ENCODE results near the gene SERPINB10.
A peak's percentile ranks its signal among the peaks of the same experiment; 100 is the strongest.

Gene SERPINB10

DNA sequence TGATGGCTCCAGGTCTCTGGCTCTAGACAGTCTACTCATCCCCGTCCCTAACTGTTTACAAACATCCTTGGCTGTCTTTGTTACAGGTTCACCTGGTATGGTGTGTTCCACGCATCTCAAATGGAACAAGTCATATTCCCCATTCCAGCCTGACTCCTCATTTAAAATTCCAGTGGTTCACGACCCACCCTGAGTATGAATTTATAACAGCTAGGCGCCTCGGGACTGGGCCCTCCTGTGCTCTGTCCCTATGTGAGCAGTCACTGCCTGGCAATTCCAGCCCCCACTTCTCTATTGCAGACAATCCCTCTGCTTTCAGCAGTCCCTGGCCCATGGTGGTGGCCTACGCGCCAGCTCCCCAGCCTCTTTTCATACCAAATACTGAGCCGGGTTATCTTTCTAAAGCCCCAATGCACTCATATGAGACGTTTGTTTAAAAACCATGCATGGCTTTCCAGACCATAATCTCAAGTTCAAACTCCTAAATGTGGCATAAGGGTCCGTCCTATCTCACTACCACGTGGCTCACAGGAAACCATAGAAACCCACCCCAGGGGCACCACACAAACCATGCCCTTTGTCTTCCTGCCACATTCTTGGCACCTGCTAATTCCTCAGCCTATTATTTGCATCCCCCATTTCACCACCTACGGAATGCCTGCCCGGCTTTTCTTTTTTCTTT, 63.7 kb downstream of the SERPINB10 start:
- no peak for FAIRE-seq
- TF ChIP-seq SPI1 (IDR thresholded peaks at IDR 0.05; ENCODE audit: low read depth, low read length): no peak
- DNase-seq (ENCODE audit: insufficient read length, low spot score): no peak

- no peak for FAIRE-seq
- no peak for DNase-seq (ENCODE audit: insufficient read length, low spot score)
- TF ChIP-seq POLR2AphosphoS5 (IDR thresholded peaks at IDR 0.05; ENCODE audit: low read depth, low read length) (no peak), TAF1 (IDR thresholded peaks at IDR 0.05; ENCODE audit: low read depth, low read length) (no peak), POU2F2 (IDR thresholded peaks at IDR 0.05; ENCODE audit: low read depth, low read length) (no peak), SPI1 (IDR thresholded peaks at IDR 0.05; ENCODE audit: low read depth, low read length) (no peak), PAX5 (IDR thresholded peaks at IDR 0.05; ENCODE audit: insufficient read depth, low read length, severe bottlenecking) (no peak), POLR2A (IDR thresholded peaks at IDR 0.05; ENCODE audit: low read depth, low read length) (no peak)
These were observed 64.2 kb downstream of the SERPINB10 start for GRCh38 chr18:63972002-63972376.

DNA sequence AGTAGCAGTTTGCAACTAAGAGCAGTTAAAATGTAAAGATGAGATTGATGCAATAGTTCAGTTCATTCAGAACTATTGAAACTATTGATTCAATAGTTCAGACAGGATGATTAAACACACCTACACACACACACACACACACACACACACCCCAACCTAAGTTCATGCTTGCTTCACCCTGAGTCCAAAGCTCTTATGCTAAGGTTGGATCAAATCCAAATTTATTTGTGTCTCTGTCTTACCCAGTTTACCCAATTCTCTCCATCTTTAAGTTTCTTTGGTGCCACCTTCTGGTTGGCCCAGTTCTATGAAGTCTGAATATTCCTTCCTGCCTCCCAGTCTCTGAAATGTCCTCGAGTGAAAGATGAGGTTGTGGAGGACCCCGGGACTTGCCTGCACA, 67.2 kb downstream of the SERPINB10 start:
- DNase-seq (ENCODE audit: insufficient read length, low spot score) (no peak), FAIRE-seq (peak; percentile 70)
- no peak for TF ChIP-seq SPI1 (IDR thresholded peaks at IDR 0.05; ENCODE audit: low read depth, low read length)
- no peak for TF ChIP-seq POLR2A (IDR thresholded peaks at IDR 0.05; ENCODE audit: low read depth, low read length)
- TF ChIP-seq TAF1 (IDR thresholded peaks at IDR 0.05; ENCODE audit: low read depth, low read length): no peak
- TF ChIP-seq POU2F2 (IDR thresholded peaks at IDR 0.05; ENCODE audit: low read depth, low read length): no peak
- no peak for TF ChIP-seq POLR2AphosphoS5 (IDR thresholded peaks at IDR 0.05; ENCODE audit: low read depth, low read length)
- TF ChIP-seq PAX5 (IDR thresholded peaks at IDR 0.05; ENCODE audit: insufficient read depth, low read length, severe bottlenecking): no peak

DNA sequence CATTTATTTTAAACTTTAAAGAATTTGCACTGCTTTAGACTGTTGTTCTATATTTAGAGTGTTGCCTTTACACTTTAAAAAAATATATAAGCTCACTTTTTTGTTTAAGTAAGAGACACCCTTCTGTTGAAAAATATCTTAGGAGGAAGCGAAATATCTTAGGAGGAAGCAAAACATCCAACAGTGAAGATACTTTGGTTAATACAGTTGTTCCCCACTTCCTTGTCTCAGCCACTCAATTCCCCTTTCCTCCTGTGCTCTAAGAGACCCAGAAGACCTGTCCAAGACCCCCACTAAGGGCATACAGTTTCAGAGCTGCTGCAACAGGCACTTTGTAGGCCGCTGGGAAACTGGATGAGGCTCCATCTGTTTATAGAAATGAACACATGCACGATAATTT, 67.9 kb downstream of the SERPINB10 start:
- TF ChIP-seq PAX5 (IDR thresholded peaks at IDR 0.05; ENCODE audit: insufficient read depth, low read length, severe bottlenecking): no peak
- peak; percentile 85 for TF ChIP-seq SPI1 (IDR thresholded peaks at IDR 0.05; ENCODE audit: low read depth, low read length)
- FAIRE-seq (peak; percentile 41), DNase-seq (ENCODE audit: insufficient read length, low spot score) (no peak)

DNA sequence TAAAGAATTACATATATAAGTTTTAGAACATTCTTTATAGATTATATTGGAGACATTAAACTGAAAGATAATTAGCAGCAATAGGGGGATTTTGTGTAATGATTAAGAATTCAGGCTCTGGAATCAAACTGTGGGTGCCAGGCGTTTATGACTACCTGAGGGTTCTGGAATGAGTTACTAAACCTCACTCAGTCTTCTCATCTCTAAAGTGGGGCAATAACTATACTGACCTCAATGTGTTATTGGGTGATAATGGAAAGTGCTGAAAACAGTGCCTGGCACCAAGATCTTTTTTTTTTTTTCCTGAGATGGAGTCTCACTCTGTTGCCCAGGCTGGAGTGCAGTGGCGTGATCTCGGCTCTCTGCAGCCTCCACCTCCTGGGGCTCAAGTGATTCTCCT, 69.3 kb downstream of the SERPINB10 start:
- no peak for TF ChIP-seq POU2F2 (IDR thresholded peaks at IDR 0.05; ENCODE audit: low read depth, low read length)
- no peak for TF ChIP-seq POLR2AphosphoS5 (IDR thresholded peaks at IDR 0.05; ENCODE audit: low read depth, low read length)
- TF ChIP-seq POLR2A (IDR thresholded peaks at IDR 0.05; ENCODE audit: low read depth, low read length): no peak
- TF ChIP-seq TAF1 (IDR thresholded peaks at IDR 0.05; ENCODE audit: low read depth, low read length): no peak
- no peak for TF ChIP-seq SPI1 (IDR thresholded peaks at IDR 0.05; ENCODE audit: low read depth, low read length)
- no peak for TF ChIP-seq PAX5 (IDR thresholded peaks at IDR 0.05; ENCODE audit: insufficient read depth, low read length, severe bottlenecking)
- DNase-seq (ENCODE audit: insufficient read length, low spot score) (no peak), FAIRE-seq (no peak)

GRCh38 chr18:63979409-63979920, 71.7 kb downstream of the SERPINB10 start:
- no peak for TF ChIP-seq POLR2AphosphoS5 (IDR thresholded peaks at IDR 0.05; ENCODE audit: low read depth, low read length)
- TF ChIP-seq POU2F2 (IDR thresholded peaks at IDR 0.05; ENCODE audit: low read depth, low read length): no peak
- TF ChIP-seq POLR2A (IDR thresholded peaks at IDR 0.05; ENCODE audit: low read depth, low read length): no peak
- no peak for TF ChIP-seq TAF1 (IDR thresholded peaks at IDR 0.05; ENCODE audit: low read depth, low read length)
- FAIRE-seq: peak; percentile 89
- no peak for DNase-seq (ENCODE audit: insufficient read length, low spot score)

DNA sequence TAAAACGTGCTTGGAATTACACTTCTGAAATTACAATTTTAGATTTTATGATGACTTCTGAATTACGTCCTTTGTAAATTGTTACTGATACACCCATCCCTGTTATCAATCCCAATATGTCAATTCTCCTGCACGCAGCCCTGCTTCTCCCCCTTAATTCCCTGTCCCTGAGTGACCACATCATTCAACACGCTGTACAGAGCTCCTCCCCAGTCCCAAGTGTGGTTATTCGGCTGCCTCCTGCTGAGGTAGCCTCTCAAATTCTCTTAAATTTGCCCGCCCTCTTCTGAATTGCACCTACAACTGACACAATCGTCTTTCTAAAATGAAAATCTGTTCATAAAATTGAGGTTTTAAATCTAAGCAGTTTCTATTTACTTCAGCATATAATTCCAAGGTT, 72.3 kb downstream of the SERPINB10 start:
- FAIRE-seq: no peak
- no peak for TF ChIP-seq POLR2AphosphoS5 (IDR thresholded peaks at IDR 0.05; ENCODE audit: low read depth, low read length)
- DNase-seq (ENCODE audit: insufficient read length, low spot score): no peak

- FAIRE-seq (peak; percentile 80), DNase-seq (ENCODE audit: insufficient read length, low spot score) (no peak)
- 0 out of 2 replicates have a peak, but pooled peaks have one; percentile 18 for TF ChIP-seq POLR2A (IDR thresholded peaks at IDR 0.05; ENCODE audit: low read depth, low read length)
- no peak for TF ChIP-seq PAX5 (IDR thresholded peaks at IDR 0.05; ENCODE audit: insufficient read depth, low read length, severe bottlenecking)
These were observed 73.2 kb downstream of the SERPINB10 start for GRCh38 chr18:63980896-63981460.

- no peak for DNase-seq (ENCODE audit: insufficient read length, low spot score)
- no peak for FAIRE-seq
- TF ChIP-seq POLR2AphosphoS5 (IDR thresholded peaks at IDR 0.05; ENCODE audit: low read depth, low read length) (no peak), TAF1 (IDR thresholded peaks at IDR 0.05; ENCODE audit: low read depth, low read length) (no peak), PAX5 (IDR thresholded peaks at IDR 0.05; ENCODE audit: insufficient read depth, low read length, severe bottlenecking) (no peak), SPI1 (IDR thresholded peaks at IDR 0.05; ENCODE audit: low read depth, low read length) (no peak), POLR2A (IDR thresholded peaks at IDR 0.05; ENCODE audit: low read depth, low read length) (no peak), POU2F2 (IDR thresholded peaks at IDR 0.05; ENCODE audit: low read depth, low read length) (no peak)
These were observed 74.0 kb downstream of the SERPINB10 start for GRCh38 chr18:63981719-63982118.

- no peak for FAIRE-seq
- TF ChIP-seq POLR2AphosphoS5 (IDR thresholded peaks at IDR 0.05; ENCODE audit: low read depth, low read length) (no peak), POLR2A (IDR thresholded peaks at IDR 0.05; ENCODE audit: low read depth, low read length) (no peak), PAX5 (IDR thresholded peaks at IDR 0.05; ENCODE audit: insufficient read depth, low read length, severe bottlenecking) (no peak), TAF1 (IDR thresholded peaks at IDR 0.05; ENCODE audit: low read depth, low read length) (no peak), POU2F2 (IDR thresholded peaks at IDR 0.05; ENCODE audit: low read depth, low read length) (no peak), SPI1 (IDR thresholded peaks at IDR 0.05; ENCODE audit: low read depth, low read length) (no peak)
- DNase-seq (ENCODE audit: insufficient read length, low spot score): no peak
These were observed 74.6 kb downstream of the SERPINB10 start for GRCh38 chr18:63982361-63982760.

Measured in GM12891 (cell line).